HG02678 (cell line): ENCODE measurements around the gene CMSS1.

Experiments used
- ATAC-seq: cut with Tn5 transposase; IDR thresholded peaks from one replicate; pipeline ENCODE4 v1.9.1; 2021; ENCODE audit warnings: mild to moderate bottlenecking, moderate library complexity; ENCODE audit not compliant: unreplicated experiment

The CMSS1 gene

DNA sequence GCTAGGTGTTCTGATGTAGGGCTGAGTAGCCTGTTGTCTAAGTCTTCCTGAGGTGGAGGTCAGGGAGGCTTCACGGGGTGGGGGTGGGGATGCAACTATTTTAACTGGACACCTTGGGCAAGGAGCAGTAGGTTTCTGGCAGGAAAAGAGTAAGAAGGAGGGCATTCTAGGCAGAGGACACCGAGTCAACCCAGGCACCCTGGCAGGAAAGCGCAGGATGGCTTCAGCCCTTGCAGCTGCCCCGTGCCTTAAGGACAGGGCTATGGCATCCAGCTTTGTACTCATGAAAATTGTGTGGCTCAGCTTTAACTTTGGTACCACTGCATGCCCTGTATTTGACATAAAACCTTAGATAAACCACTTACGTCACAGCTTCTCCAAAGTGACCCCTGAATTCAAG, 303.0 kb downstream of the CMSS1 start:
- no peak for ATAC-seq

DNA sequence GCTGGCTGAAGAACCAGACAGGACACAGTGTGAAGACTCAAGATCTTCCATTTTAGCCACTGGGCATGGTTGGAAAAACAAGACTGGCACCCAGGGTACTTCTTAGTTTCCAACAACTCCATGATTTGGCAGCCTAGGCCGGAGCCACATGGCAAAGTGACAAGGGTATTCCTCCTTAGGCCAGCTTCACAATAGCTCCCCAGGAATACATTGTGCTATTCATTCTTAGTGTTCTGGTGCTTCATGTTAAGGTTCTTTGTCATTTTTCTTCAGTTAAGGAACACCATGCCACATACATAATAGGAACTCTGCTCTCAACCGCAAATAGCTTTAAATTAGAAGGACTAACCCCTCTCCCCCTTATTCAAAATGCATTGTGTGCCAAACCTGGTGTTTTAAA, 304.7 kb downstream of the CMSS1 start:
- ATAC-seq = no peak

DNA sequence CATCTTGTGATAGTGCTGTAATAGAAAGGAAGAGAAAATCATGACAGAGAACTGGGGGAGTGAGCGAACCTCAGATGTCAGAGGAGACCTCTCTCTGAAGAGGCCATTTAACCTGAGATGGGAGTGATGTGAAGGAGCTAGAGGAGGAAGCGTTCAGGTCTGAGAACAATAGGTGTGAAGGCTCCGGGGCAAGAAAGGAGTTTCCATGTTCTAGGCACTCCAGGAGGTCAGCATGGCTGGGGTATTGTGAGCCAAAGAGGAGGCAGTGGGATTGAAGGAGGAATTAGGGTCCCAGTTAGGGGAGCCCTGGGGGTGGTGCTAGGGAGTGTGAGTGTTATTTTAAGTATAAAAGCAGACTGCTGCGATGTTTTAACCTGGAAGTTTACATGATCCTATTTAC, 305.4 kb downstream of the CMSS1 start:
- ATAC-seq = no peak

DNA sequence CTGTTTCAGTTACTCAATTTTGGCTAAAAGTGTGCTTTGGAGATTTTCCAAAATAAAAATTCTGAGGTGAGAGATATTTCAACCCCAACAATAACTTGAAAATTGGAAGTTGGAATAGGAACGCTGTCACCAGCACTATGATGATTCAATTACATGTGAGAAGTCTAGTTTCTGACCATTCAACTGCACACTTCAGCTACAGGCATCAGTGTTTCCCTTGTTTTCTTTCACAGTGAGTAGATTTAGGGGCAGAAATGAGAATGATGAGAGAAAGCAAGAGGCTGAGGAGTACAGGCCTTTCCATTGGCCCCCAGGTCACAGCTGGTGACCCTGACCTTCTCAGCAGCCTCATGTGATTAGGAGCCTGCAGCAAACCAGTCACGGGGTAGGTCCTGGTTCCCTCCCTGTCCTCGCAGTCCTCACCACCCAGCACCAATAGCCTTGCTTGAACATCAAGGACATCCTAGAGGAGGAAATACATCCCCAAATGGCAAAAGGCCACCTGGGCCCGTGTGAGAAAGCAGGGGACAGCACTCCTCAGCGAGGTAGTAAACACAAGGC, 306.6 kb downstream of the CMSS1 start:
- ATAC-seq = no peak

DNA sequence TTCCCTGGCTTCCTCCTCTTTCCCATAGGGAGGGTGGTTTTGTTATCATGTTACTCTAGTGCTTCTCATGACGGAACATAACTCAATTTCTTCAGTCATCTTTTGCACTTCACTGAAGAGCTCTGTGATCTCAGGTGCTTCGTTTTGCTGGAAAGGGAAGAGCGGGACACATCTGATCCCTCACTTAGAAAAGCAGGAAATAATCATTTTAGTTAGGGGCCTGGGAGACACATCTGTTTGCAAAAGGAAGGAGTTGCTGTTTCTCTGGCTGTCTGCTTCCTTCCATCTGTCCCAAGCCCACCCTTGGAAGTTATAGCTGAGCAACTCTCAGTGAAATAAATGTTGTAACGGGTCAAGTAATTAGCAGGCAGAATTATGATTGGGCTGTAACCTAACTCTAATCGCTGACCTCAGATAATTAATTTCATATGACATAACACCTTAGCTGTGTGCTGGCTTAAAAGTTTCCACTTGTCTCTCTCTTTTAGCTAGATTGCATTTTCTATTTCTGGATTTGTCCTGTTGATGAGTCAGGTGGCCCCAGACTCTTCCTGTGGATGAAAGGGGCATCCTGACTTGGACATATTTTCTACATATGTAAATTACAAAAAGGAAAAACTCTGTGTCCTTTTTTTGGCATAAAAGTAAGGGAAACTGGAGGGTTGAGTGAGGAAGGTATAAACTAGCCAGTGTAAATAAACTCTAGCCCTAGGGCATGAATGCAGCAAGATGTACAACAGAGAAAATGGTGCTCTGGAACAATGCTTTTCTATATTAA, 307.7 kb downstream of the CMSS1 start:
- ATAC-seq = no peak

DNA sequence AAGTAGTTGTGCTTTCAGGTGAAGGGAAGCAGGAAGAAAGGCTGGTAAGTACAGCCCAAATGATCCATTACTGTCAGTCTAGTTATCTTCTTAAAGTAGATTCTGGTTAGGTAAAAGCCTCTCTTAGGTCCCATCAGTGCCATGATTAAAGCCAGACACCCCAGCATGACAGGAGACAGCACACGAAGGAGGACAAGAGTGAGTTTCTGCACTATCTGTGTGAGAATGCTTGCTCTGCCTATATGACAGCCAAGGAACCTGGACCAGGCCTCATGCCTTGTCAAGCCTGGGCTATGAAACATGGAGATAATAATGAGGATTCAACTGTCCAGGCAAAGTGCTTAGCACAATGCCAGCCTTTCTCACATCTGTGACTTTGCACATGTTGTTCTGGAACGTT, 310.1 kb downstream of the CMSS1 start:
- ATAC-seq = no peak

DNA sequence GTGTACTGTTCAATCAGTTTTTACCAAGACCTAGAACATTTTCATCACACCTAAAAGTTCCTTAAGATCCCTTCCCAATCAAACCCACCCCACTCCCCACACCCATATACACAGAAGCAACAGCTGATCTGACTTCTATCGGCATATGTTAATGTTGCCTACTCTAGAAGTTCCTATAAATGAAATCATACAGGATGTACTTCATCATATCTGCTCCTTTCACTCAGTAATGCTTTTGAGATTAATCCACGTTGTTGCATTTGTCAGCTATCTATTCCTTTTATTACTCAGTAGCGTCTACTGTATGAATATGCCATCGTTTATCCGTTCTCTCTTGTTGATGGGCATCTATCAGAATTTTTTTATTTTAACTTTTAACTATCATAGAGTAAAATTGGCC, 310.9 kb downstream of the CMSS1 start:
- ATAC-seq = no peak

DNA sequence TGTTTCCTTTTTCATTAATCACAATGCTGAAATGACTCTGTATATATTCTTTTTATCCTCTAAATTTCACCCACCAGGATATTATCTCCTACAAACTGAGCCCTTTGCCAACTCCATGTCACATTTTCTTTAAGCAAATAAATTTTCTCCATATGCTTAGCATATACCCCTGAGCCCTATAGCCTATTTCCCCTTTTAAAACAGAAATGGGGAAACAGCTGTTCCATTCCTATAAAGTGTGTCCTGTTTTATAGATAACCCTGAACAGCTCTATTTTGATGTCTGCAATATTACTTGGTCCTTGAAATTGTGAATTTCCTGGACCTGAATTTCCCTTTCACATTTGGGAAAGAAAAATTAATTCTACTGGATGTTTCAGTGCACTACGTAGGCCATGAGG, 312.3 kb downstream of the CMSS1 start:
- ATAC-seq = no peak

DNA sequence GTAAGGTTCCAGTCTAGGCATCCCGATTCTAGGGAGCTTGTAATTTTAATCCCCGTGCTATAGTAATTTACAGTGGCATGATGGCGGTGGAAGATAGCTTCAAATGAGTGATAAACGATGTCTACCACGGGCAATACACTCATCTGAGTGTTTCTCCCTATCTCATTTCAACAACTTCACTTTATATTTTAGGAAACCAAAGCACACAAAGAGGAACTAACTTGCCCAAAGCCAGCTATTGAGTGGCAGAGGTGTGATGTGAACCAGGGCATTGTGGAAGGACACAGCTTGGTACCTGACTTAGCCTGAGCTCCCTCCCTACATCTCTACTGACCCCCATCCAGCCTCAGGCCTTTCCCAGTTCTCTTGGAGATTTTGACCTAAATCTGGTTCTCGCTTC, 313.6 kb downstream of the CMSS1 start:
- ATAC-seq = no peak

DNA sequence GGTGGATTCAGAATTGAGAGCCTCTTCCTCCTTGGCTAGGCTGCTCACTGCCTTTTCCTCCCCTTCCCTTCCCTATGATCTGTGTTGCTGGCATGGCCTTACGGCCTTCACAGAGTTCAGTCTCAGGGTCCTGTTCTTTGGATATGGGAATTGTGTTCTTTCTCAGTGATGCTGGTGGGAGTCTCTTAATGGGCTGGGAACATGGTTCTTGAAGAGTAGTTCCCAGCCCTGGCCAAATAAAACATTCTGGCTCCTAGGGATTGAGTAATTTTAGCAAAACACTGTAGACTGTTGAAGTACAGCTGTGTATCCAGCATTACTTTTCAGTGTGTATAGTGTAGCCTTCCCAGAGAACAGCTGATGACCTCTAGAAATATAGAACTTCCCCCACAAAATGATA, 319.3 kb downstream of the CMSS1 start:
- ATAC-seq = no peak

DNA sequence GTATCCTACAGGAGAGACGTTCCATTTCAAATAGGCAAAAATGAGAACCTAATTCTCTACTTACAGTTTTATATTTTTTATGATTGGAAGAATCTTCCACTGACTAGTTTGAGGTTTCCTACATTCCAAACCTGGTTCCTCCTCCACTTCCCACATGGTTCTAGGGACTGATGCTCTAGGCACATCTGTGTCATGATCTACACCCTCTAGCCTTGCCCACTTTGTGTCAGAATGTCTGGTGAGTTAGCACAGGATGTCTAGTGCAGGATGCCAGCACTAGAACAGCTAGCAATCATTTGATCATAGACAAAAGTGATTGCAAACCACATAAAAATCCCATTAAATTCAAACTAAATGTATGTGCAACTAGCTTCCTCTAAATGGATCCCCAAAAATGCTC, 323.3 kb downstream of the CMSS1 start:
- no peak for ATAC-seq

DNA sequence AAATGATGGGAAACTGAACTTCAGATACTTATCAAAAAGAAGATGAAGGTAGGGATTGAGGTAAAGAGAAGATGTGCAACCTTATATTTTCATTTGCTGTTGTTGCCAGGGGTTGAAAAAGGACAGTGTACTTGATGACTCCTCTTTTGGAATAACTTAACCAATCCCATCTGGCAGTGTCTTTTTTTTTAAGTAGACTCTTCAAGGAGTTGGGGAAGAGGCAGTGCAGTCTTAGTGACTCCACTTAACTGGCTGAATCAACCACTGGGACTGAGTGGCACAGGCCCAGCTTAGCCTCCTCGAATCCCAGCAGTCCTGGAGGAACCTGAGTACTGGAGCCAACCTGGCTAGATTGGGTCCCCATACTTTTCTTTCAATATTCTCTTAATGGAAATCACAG, 323.9 kb downstream of the CMSS1 start:
- ATAC-seq = no peak

DNA sequence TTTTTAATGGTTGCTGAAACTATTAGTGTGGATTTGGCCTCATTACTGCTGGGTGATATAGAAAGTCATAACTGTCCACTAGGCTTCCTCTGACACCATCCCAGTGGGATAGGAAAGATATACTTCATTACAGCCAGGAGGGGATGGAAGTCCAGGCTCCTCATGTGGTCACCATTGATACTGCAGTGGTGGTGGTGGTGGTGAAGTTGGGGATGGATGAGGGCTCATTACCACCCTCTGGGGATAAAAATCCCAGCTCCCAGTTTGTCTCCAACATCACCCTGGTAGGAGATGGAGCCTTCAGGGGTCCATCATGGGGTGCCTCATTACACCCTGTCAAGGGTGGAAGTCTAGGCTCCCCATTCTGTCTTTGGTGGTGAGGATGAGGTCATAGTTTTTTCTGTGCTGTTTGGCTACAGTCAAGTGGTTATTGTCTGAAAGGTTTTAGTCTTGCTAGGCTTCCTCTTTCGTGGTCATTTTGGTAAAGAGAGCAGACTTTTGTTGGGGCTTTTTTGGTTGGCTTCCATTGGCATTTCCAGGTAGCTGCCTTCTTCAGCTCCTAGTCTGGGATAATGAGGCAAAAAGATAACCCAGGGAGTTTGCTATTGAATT, 326.7 kb downstream of the CMSS1 start:
- ATAC-seq = peak; percentile 72

DNA sequence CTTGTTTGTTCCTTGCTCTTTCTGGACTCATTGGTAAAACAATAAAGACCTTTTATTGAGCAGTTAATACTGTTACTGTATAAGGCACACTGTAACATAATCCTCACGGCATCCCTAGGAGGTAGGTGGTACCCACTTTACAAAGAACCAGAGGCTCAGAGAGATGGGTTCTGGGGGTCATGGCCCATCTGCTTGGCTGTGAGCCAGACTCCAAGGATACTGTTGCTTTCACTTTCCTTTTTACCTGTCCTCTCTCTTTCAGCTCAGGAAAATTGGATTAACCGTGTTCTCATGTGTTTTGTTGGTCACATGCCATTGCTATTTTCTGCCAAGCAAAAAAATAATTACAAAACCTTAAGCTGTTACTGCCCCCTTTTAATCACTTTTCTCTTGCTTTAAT, 331.5 kb downstream of the CMSS1 start:
- ATAC-seq = no peak

DNA sequence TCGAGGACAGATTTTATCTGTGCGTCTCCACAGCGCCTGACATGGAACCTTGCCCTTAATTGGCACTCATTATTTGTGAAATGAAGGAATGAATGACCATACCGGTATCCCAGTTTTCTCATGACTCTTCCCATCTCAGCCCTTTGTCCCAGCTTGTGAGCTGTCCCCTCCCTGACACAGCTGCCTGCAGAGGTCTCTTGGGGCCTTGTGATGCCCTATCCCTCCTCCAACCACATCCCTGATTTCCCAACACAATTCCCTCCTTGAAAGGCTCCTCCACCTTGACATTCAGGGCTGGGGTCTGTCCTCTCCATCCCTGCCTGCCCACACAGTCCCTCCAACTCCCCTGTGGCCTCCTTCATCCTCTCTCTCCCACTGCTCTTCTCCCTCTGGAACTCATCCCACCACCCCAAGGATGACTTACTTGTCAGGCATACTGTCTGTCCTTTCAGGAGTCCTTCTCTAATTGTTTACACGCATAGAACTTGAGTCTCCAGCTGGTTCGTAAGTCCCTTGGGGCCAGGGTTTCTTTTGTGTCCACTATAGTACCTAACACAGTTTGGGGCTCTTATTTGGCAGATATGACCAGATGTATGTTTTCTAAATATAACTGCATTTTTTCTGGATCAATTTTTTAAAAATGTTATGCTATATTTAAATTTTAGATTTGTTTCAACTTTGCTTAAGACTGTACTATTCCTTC, 332.2 kb downstream of the CMSS1 start:
- ATAC-seq = no peak

DNA sequence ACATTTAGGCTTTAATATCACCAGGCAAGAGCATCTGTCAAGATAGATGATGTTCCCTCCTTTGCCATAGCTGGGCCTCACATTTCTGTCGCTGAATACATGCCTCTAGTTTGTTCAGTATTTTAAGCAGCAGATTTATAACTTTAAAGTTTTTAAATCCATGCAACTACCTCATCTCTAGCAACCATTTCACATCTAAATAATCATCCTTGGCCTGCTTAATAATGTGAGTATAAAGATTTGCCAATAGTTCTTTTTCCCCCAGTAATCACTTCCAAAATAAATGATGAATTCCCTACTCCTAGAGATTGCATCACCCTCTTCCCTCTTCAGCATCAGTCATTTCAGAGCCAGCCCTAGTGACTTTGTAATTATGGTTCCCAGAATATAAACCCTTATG, 332.8 kb downstream of the CMSS1 start:
- no peak for ATAC-seq

DNA sequence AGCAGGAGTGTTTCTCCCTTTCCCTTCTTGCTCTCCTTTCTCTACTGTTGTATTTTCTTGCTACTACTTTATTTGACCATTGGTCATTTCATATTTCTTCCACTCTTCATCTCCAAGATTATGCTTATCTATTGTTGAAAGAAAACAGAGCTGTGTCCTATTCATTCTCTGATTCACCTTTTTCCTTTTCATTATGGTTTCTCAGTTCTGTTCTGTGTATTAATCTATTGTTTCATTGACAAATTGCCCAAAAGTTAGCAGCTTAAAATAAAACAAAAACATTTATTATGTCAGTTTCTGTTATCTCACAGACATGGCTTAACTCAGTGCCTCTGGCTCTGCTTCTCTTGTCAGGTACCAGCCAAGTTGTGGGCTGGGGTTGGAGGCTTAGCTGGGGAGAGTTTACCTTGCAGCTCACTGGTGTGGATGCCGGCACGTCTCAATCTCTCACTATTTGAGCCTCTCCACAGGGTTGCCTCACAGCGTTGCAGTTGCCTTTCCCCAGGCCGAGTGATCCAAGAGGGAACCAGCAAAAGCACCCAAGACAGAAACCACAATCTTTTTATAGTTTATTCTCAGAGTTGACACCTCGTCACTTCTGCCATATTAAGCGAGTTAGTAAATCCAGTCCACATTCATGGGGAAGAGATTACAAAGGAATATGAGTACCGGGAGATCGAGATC, 333.5 kb downstream of the CMSS1 start:
- no peak for ATAC-seq

DNA sequence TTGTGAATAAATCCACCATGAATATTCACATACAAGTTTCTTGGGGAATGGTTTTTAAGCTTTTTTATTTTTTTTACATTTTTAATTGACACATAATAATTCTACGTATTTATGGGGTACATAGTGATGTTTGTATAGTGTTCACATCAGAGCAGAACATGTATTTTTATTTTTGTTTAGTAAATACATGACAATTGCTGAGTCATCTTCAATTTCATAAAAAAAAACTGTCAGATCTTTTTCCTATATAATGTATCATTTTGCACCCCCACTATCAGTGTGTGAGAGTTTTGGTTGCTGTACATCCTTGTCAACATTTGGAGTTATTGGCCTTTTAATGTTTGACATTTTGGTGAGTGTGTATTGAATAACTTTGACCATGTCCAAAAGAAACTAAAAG, 336.5 kb downstream of the CMSS1 start:
- ATAC-seq = no peak

DNA sequence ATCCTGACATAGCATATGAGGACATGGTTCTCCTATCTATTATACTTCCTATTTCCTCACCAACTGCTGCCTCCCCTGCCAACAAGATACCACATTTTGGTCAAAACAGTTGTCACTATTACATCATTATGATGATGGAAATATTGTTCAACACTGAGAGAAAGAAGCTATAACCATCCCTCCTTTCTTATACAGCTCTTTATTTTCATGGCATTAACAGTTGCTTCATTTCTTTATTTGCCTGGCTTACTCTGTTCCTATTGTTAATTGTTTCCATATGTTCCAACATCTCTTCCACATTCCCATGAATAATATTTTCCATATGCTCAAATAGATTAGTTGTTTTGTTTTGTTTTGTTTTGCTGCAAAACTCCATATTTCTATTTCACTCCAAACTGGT, 337.5 kb downstream of the CMSS1 start:
- no peak for ATAC-seq

DNA sequence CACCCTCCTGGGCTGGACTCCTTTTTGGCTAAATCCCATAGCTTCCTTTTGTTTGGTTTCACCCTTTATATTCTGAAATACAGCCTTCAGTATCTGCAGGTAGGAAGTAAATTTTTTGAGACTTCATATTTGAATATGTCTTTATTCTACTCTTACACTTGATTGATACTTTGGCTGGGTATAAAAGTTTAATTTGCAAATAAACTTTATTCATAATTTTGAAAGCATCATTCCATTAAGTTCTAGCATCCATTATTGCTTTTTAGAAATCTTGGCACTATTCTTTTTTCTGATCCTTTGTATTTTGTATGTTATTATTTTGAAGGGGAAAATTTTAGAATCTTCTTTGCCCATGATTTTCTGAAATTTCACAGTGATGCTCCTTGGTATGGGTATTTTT, 337.9 kb downstream of the CMSS1 start:
- ATAC-seq = no peak

DNA sequence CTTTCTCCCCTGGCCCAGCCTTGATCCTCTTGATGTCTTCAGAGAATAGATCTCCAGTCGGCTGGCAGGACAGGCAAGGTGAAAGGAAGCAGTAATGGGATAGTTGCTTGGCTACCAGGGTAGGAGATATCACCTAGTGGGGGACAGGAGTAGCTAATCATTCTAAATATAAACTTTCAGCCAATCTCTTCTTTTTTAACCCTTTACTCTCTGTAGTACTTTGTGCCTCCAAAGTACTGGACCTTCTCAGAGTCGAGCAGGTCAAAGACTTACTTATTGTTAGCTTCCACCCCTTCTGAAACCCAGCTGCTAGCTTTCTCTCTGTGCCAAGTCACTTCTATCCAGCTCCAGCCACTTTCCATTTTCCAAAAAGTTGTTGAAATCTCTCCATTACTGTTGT, 340.0 kb downstream of the CMSS1 start:
- ATAC-seq = no peak
